Calu3 (cell line): Measurements from ENCODE around the gene MMS19. TPM values are rescaled to one million over a fixed set of nuclear protein-coding genes. Genes with fewer than 3 reads are reported as not detected.

ENCODE experiments used
- BruUV-seq: library from RNA; stranded (reverse); fragments of 400-500 nt; replicated peaks from 2 replicates; lab custom pipeline; 2021; lab: Mats Ljungman, UMichigan
- CTCF ChIA-PET: fragments of 300-600 bp; sonication (Branson Sonifier 250); formaldehyde crosslinking; loops from one replicate; lab custom pipeline; 2022; ENCODE audit warnings: antibody characterized with exemption; lab: Charles Lee
- DNase-seq: peaks from one replicate; pipeline ENCODE4 v3.0.0; 2022
- H3K27ac Mint-ChIP-seq: one replicate; pipeline ENCODE4 v1.8.0; 2022; ENCODE audit warnings: mixed read lengths; ENCODE audit not compliant: unreplicated experiment
- H3K27me3 Mint-ChIP-seq: one replicate; pipeline ENCODE4 v1.8.0; 2022; ENCODE audit warnings: mixed read lengths; ENCODE audit not compliant: unreplicated experiment
- H3K36me3 Mint-ChIP-seq: one replicate; pipeline ENCODE4 v1.8.0; 2022; ENCODE audit warnings: mild to moderate bottlenecking, moderate library complexity, mixed read lengths; ENCODE audit not compliant: insufficient read depth, unreplicated experiment
- H3K4me1 Mint-ChIP-seq: one replicate; pipeline ENCODE4 v1.8.0; 2022; ENCODE audit warnings: mild to moderate bottlenecking, low read depth, mixed read lengths; ENCODE audit not compliant: unreplicated experiment
- H3K4me3 Mint-ChIP-seq: one replicate; pipeline ENCODE4 v1.8.0; 2022; ENCODE audit warnings: mild to moderate bottlenecking, low read depth, moderate library complexity, mixed read lengths; ENCODE audit not compliant: unreplicated experiment
- H3K9me3 Mint-ChIP-seq: one replicate; pipeline ENCODE4 v1.8.0; 2022; ENCODE audit warnings: low read depth, mixed read lengths; ENCODE audit not compliant: unreplicated experiment
- CTCF ChIP-seq: fragments of 200-600 bp; IDR thresholded peaks from one replicate; pipeline ENCODE4 v1.8.0; 2022; ENCODE audit warnings: antibody characterized with exemption; ENCODE audit not compliant: unreplicated experiment
- intact Hi-C: fragments of 100-400 bp; cut with micrococcal nuclease; formaldehyde crosslinking; loops from one replicate; pipeline ENCODE4 v1.10.0; 2022; ENCODE audit not compliant: unreplicated experiment
- total RNA-seq: library from RNA; stranded (reverse); gene quantifications from 2 replicates; pipeline ENCODE4 v1.2.3, GENCODE V29; 2022

The MMS19 gene
- total RNA-seq, 1 experiment from 2014 or later, result 46.5 TPM

- DNase-seq, result peak; percentile 59
These were observed 34.7 kb downstream of the MMS19 start for GRCh38 chr10:97463363-97464132.

GRCh38 chr10:97462309-97462708 is 35.9 kb downstream of the MMS19 start:
- CTCF ChIA-PET, result no interaction called here
- Mint-ChIP-seq H3K27ac (no peak overlapping the region), H3K4me1 (no peaks in the 10 kb centered on the region), H3K27me3 (no peaks in the 10 kb centered on the region), H3K9me3 (no peaks in the 10 kb centered on the region), H3K36me3 (peaks cover 36% of the 10 kb centered on the region), H3K4me3 (no peak overlapping the region)
- BruUV-seq, result no TSS peak
- DNase-seq, result no peak
- intact Hi-C loops, result loop anchor here (5.0 kb wide), 1 partner anchor 90 kb away; no protein-coding TSS in a partner anchor
- TF ChIP-seq CTCF, result no peak

More at GRCh38 chr10:97463363-97464132, 34.7 kb downstream of the MMS19 start:
- H3K4me1 Mint-ChIP-seq, result no peaks in the 10 kb centered on the region
- no peaks in the 10 kb centered on the region for H3K27me3 Mint-ChIP-seq
- H3K36me3 Mint-ChIP-seq, result peaks cover 38% of the 10 kb centered on the region
- TF ChIP-seq CTCF, result peak; percentile 79
- no peaks in the 10 kb centered on the region for H3K9me3 Mint-ChIP-seq
- H3K27ac Mint-ChIP-seq, result no peak overlapping the region
- intact Hi-C loops, result loop anchor here (1.0 to 5.0 kb wide), 2 partner anchors 89 to 149 kb away; no protein-coding TSS in a partner anchor
- CTCF ChIA-PET, result interaction anchor here (1.0 to 1.1 kb wide), 2 partner anchors 111 to 149 kb away, joined by 4 read pairs; no protein-coding TSS in a partner anchor
- no peak overlapping the region for H3K4me3 Mint-ChIP-seq
- no TSS peak for BruUV-seq

GRCh38 chr10:97459933-97460332 is 38.3 kb downstream of the MMS19 start:
- CTCF ChIA-PET, result no interaction called here
- BruUV-seq, result no TSS peak

GRCh38 chr10:97459111-97459510 is 39.1 kb downstream of the MMS19 start:
- no peak overlapping the region for H3K27ac Mint-ChIP-seq
- no peaks in the 10 kb centered on the region for H3K9me3 Mint-ChIP-seq
- no peaks in the 10 kb centered on the region for H3K27me3 Mint-ChIP-seq
- no peak for TF ChIP-seq CTCF
- DNase-seq, result no peak
- intact Hi-C loops, result no loop called here
- H3K4me1 Mint-ChIP-seq, result no peaks in the 10 kb centered on the region
- peaks cover 36% of the 10 kb centered on the region for H3K36me3 Mint-ChIP-seq
- no peak overlapping the region for H3K4me3 Mint-ChIP-seq
- BruUV-seq, result no TSS peak
- CTCF ChIA-PET, result no interaction called here

More at GRCh38 chr10:97459933-97460332, 38.3 kb downstream of the MMS19 start:
- Mint-ChIP-seq H3K27me3 (no peaks in the 10 kb centered on the region), H3K9me3 (no peaks in the 10 kb centered on the region), H3K36me3 (peaks cover 36% of the 10 kb centered on the region), H3K4me1 (no peaks in the 10 kb centered on the region), H3K27ac (no peak overlapping the region), H3K4me3 (no peak overlapping the region)
- intact Hi-C loops, result loop anchor here (5.0 kb wide), 1 partner anchor 92 kb away; no protein-coding TSS in a partner anchor
- no peak for DNase-seq
- no peak for TF ChIP-seq CTCF
